Upper lobe of left lung (tissue), 6 donors: Measurements from ENCODE around the gene FLOT1. TPM values are rescaled to one million over a fixed set of nuclear protein-coding genes. Genes with fewer than 3 reads are reported as not detected.
"Not testable (repeated sequence)": the region's sequence is repeated elsewhere in the genome, so short reads cannot be mapped to it uniquely, and the experiment has no call there.

Experiments used
- ATAC-seq, 2 donors: fragments of 200-7000 bp; cut with Tn5 transposase; one replicate each; pipeline ENCODE4 v1.9.1; 2022; ENCODE audit warnings: mild to moderate bottlenecking in 2 of 2, moderate library complexity in 2 of 2; ENCODE audit not compliant: low FRiP score in 2 of 2
- DNase-seq, 2 donors: peaks; one replicate each; pipeline ENCODE4 v3.0.0-alpha.2; 2019 to 2020
- H3K27ac ChIP-seq, 4 donors: fragments of 200-600 bp; sonication (generic); one replicate each; pipeline ENCODE4 v1.5.1; 2016 to 2019
- H3K27me3 ChIP-seq, 4 donors: fragments of 200-600 bp; sonication (generic); one replicate each; pipeline ENCODE4 v1.5.1; 2017 to 2019
- H3K36me3 ChIP-seq, 4 donors: fragments of 200-600 bp; sonication (generic); one replicate each; pipeline ENCODE4 v1.5.1; 2016 to 2019
- H3K4me1 ChIP-seq, 4 donors: fragments of 200-600 bp; sonication (generic); one replicate each; pipeline ENCODE4 v1.5.1; 2018 to 2019
- H3K4me3 ChIP-seq, 4 donors: fragments of 200-600 bp; sonication (generic); one replicate each; pipeline ENCODE4 v1.5.1; 2017 to 2019; ENCODE audit warnings: mild to moderate bottlenecking in 2 of 4, moderate library complexity in 1 of 4
- H3K9me3 ChIP-seq, 4 donors: fragments of 200-600 bp; sonication (generic); one replicate each; pipeline ENCODE4 v1.5.1; 2018 to 2019
- EP300 ChIP-seq, 4 donors: sonication (generic); formaldehyde crosslinking; IDR thresholded peaks; one replicate each; pipeline ENCODE4 v1.5.1; 2017; ENCODE audit warnings: antibody characterized with exemption in 4 of 4, control low read depth in 2 of 4
- POLR2A ChIP-seq, 4 donors: fragments of 450-650 bp; IDR thresholded peaks; one replicate each; pipeline ENCODE4 v1.5.1; 2016 to 2017; ENCODE audit warnings: antibody characterized with exemption in 4 of 4, mild to moderate bottlenecking in 2 of 4
- POLR2AphosphoS5 ChIP-seq, 2 donors: sonication (generic); formaldehyde crosslinking; IDR thresholded peaks; one replicate each; pipeline ENCODE4 v1.5.1; 2017; ENCODE audit warnings: antibody characterized with exemption in 2 of 2
- WGBS, 2 donors: methylation state at CpG; one replicate each; pipeline ENCODE4 v1.1.5; 2017 to 2018; 5-methylcytosine and 5-hydroxymethylcytosine counted together
- total RNA-seq, 6 donors: library from RNA; depleted of rRNA in 4 of 6; stranded (reverse); fragments of >200 nt in 4 of 6; gene quantifications; one replicate each; pipeline versions ENCODE4 v1.1.0 to v1.2.1, GENCODE V29; 2016 to 2021
- TF ChIP-seq, protein P1 (sequence below), 6 experiments: fragments of 450-650 bp in 4 of 6; fragments of 200-600 bp in 2 of 6; sonication (generic) in 2 of 6; IDR thresholded peaks; one replicate each; pipeline ENCODE4 v1.5.1; 2016 to 2019; ENCODE audit warnings: antibody characterized with exemption in 6 of 6
- donor health status: DM: no; HTN: no; CAD: no; lungs with moderate emphysema.
- donor health status: DM: no; HTN: yes; CAD: no; lungs with severe emphysema.

The FLOT1 gene
- total RNA-seq, 6 donors from 2014 or later = 133 to 212 (median 143) TPM

GRCh38 chr6:30725713-30726505 is 16.6 kb downstream of the FLOT1 start:
- Histone ChIP-seq H3K27ac (peak overlapping the region in 2 of 4 donors; percentile 30 to 32), H3K4me1 (peaks cover 18 to 49% (median 37%) of the 10 kb centered on the region in 4 donors), H3K36me3 (peaks cover 40 to 88% (median 69%) of the 10 kb centered on the region in 4 donors), H3K27me3 (no peaks in the 10 kb centered on the region), H3K9me3 (no peaks in the 10 kb centered on the region), H3K4me3 (no peak overlapping the region)
- WGBS, 2 donors = 53 to 59% methylated on average over 2 to 3 of the region's 3 CpGs
- DNase-seq (no peak), ATAC-seq (no peak)
- TF ChIP-seq POLR2AphosphoS5 (IDR thresholded peaks at IDR 0.05) (no peak), EP300 (IDR thresholded peaks at IDR 0.05) (no peak), POLR2A (IDR thresholded peaks at IDR 0.05) (no peak)
- TF ChIP-seq, protein P1, sequence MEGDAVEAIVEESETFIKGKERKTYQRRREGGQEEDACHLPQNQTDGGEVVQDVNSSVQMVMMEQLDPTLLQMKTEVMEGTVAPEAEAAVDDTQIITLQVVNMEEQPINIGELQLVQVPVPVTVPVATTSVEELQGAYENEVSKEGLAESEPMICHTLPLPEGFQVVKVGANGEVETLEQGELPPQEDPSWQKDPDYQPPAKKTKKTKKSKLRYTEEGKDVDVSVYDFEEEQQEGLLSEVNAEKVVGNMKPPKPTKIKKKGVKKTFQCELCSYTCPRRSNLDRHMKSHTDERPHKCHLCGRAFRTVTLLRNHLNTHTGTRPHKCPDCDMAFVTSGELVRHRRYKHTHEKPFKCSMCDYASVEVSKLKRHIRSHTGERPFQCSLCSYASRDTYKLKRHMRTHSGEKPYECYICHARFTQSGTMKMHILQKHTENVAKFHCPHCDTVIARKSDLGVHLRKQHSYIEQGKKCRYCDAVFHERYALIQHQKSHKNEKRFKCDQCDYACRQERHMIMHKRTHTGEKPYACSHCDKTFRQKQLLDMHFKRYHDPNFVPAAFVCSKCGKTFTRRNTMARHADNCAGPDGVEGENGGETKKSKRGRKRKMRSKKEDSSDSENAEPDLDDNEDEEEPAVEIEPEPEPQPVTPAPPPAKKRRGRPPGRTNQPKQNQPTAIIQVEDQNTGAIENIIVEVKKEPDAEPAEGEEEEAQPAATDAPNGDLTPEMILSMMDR (IDR thresholded peaks at IDR 0.05) = no peak

DNA sequence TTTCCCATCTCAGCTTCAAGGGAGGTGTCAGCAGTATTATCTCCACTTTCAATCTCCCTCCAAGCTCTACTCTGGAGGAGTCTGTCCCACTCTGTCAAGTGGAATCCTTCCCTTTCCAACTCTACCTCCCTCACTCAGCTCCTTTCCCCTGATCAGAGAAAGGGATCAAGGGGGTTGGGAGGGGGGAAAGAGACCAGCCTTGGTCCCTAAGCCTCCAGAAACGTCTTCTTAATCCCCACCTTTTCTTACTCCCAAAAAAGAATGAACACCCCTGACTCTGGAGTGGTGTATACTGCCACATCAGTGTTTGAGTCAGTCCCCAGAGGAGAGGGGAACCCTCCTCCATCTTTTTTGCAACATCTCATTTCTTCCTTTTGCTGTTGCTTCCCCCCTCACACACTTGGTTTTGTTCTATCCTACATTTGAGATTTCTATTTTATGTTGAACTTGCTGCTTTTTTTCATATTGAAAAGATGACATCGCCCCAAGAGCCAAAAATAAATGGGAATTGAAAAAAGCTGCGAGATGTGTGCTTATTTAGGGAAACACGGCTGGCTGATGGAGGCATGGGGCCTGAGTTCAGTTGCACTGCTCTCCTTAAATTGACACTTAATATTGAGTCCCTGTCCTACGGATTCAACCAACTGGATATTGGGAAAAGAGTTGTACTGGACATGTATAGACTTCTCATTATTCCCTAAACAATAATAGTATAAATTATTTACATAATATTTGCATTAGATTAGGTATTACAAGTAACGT is 17.4 kb downstream of the FLOT1 start:
- Histone ChIP-seq H3K27ac (peak overlapping the region in 1 of 4 donors; percentile 30), H3K36me3 (peaks cover 38 to 80% (median 63%) of the 10 kb centered on the region in 4 donors), H3K9me3 (no peaks in the 10 kb centered on the region), H3K4me1 (peaks cover 12 to 41% (median 30%) of the 10 kb centered on the region in 4 donors), H3K27me3 (no peaks in the 10 kb centered on the region), H3K4me3 (no peak overlapping the region)
- 50% methylated on average over 6 of the region's 6 CpGs for WGBS, 2 donors
- no peak for DNase-seq
- no peak for ATAC-seq
- TF ChIP-seq POLR2A (IDR thresholded peaks at IDR 0.05) = no peak
- TF ChIP-seq, protein P1 (IDR thresholded peaks at IDR 0.05) = no peak

- peaks cover 18 to 48% (median 37%) of the 10 kb centered on the region in 4 donors for H3K4me1 ChIP-seq
- 64 to 67% methylated on average over 17 to 29 of the region's 29 CpGs for WGBS, 2 donors
- not testable (repeated sequence) for H3K4me3 ChIP-seq, DNase-seq, ATAC-seq, H3K9me3 ChIP-seq, H3K27me3 ChIP-seq
- peak overlapping the region in 2 of 4 donors; percentile 13 to 32 for H3K27ac ChIP-seq
- H3K36me3 ChIP-seq = peaks cover 29 to 70% (median 53%) of the 10 kb centered on the region in 4 donors
Measured at GRCh38 chr6:30723843-30724741, 18.4 kb downstream of the FLOT1 start.

DNA sequence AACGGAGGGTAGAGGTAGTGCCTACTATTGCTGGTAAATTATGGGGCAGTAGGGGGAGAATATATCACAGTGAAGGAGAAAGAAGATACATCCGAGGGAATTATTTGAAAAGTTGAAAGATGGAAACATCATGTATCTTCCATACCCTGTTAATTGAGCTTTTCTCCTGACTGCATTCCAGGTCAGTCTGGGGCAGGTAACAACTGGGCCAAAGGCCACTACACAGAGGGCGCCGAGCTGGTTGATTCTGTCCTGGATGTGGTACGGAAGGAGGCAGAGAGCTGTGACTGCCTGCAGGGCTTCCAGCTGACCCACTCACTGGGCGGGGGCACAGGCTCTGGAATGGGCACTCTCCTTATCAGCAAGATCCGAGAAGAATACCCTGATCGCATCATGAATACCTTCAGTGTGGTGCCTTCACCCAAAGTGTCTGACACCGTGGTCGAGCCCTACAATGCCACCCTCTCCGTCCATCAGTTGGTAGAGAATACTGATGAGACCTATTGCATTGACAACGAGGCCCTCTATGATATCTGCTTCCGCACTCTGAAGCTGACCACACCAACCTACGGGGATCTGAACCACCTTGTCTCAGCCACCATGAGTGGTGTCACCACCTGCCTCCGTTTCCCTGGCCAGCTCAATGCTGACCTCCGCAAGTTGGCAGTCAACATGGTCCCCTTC is 19.2 kb downstream of the FLOT1 start:
- Histone ChIP-seq H3K4me1 (peaks cover 26 to 56% (median 45%) of the 10 kb centered on the region in 4 donors), H3K27ac (peak overlapping the region in 1 of 4 donors; percentile 91), H3K4me3 (peak overlapping the region in 1 of 4 donors; percentile 87), H3K36me3 (peaks cover 28 to 62% (median 47%) of the 10 kb centered on the region in 4 donors)
- not testable (repeated sequence) for ATAC-seq, H3K9me3 ChIP-seq, DNase-seq, H3K27me3 ChIP-seq
- 70 to 74% methylated on average over 13 to 16 of the region's 16 CpGs for whole genome bisulfite sequencing, 2 donors
